GM19328 (cell line): Measurements from ENCODE around the gene BAD.

Experiments used
- ATAC-seq: cut with Tn5 transposase; IDR thresholded peaks from one replicate; pipeline ENCODE4 v1.9.1; 2021; ENCODE audit warnings: mild to moderate bottlenecking, moderate library complexity; ENCODE audit not compliant: unreplicated experiment

The BAD gene

DNA sequence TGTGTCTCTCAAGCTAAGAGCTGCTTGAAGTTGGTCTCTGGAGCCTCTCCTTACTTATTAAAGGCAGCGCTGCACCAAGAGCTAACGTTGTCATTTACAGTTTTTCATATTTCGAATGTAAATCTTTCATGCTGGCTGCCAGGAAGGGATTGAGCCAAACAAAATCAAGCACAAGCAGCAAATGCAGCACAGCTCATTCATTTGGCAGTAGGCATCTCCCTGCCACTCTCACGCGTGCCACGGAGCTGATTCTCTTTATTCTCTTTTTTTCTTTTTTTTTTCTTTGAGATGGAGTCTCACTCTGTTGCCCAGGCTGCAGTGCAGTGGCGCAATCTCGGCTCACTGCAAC is 51.5 kb downstream of the BAD start:
- ATAC-seq = no peak

DNA sequence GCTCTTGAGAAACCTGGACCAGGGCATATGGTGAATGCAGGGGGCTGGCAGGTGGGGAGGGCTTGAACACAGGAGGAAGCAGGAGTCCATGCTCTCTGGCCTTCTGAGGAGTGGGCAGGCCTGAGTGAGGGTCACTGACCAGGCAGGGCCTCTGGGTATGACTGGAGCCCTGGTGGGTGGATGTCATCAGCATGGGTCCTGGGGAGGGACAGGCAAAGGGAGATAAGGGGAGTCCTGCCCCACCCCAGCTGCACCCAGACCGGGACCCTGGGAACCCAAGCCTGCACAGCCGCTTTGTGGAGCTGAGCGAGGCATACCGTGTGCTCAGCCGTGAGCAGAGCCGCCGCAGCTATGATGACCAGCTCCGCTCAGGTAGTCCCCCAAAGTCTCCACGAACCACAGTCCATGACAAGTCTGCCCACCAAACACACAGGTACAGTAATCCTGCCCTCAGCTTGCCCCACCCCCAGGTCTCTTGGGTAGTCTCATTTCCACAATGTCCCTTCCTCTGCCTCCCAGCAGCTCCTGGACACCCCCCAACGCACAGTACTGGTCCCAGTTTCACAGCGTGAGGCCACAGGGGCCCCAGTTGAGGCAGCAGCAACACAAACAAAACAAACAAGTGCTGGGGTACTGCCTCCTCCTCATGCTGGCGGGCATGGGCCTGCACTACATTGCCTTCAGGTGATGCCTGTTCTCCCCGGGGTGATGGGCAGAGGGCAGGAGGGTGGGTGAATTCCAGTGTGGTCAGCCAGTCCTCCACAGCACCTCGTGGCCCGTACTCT is 52.1 kb downstream of the BAD start:
- no peak for ATAC-seq

DNA sequence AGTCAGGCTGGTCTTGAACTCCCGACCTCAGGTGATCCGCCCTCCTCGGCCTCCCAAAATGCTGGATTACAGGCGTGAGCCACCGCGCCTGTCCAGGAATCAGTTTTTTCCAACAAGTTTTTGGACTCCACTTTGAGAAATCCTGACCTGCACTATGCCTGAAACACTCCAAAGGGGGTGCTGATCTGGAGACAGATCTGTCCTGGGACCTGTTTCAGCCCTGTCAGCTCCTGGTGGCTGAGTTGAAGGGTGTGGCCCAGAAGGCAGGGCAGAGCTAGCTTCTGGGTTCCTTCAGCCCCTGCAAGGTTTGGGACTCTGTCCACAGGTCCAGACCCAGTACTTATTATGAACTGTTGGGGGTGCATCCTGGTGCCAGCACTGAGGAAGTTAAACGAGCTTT is 52.9 kb downstream of the BAD start:
- no peak for ATAC-seq

DNA sequence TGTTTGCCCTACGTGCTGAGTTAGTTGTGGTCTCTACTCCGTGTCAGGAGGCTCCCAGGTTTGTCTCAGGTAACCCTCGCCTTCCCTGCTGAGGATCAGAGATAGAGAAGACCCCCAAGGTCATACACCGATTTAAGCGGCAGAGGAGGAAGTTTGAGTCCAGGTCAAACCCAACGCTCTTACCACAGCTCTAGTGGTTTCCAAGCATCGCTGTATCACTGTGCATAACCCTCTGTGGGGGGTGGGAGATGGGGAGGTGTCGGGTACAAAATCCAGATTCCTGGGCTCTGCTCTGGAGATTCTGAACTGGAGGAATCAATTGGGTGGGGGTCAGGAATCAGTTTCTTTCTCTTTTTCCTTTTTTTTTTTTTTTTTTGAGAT is 53.5 kb downstream of the BAD start:
- ATAC-seq = no peak

DNA sequence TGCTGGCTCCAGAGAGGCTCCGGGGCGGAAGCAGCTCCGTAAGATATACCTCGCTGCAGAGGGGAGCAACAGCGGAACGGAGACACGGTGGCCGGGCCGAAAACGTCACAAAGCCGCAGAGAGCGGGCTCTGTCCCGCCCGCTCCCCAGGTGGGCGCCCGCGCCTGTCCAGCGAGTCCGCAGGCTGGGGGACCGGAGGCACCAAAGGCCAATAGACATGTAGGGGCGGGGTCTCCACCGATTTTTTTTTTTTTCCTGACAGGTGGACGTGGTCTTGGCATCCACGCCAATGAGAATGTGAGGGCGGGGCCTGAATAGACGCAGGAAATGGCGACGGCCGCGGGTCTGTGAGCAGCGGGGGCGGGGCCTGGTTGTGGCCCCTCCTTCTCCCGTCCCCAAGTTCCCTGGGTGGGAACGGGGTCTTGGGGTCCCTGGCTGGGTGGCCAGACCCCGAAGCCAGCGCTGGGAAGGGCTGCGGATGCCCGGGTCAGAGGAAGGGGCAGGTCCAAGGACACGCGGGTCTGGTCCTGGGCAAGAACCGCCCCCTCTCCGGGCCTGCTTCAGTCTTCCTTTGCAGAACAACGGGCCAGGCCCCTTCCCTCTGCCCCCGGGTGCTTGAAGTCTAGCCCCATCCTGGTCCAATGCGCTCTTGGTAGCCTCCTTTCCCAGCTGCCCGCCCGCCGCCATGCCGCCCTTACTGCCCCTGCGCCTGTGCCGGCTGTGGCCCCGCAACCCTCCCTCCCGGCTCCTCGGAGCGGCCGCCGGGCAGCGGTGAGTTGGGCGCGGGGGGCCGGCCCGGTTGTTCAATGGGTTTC is 54.1 kb downstream of the BAD start, which contains the start of gene DNAJC4:
Gene DNAJC4 (plus strand): TSS at position 378 of the 814 bp plus-strand sequence. CDS start 307 bp downstream, at position 685.
- no peak for ATAC-seq

DNA sequence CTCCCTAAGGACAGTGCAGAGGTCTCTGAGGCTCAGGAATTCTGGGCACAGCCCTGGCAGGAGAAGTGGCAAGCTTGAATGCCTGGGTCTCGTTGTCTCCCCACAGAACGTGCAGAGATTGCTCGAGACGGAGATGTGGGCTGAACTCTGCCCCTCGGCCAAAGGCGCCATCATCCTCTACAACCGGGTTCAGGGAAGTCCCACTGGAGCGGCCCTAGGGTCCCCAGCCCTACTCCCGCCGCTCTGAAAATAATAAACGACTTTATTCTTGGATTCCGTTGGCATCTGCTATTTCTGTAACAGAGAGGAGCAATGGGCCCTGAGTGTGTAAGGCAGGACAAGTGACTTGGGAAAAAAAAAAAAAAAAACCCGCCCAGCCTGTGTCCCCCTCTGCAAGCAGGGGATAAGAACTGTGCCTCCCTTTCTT is 54.7 kb downstream of the BAD start:
- ATAC-seq = no peak

DNA sequence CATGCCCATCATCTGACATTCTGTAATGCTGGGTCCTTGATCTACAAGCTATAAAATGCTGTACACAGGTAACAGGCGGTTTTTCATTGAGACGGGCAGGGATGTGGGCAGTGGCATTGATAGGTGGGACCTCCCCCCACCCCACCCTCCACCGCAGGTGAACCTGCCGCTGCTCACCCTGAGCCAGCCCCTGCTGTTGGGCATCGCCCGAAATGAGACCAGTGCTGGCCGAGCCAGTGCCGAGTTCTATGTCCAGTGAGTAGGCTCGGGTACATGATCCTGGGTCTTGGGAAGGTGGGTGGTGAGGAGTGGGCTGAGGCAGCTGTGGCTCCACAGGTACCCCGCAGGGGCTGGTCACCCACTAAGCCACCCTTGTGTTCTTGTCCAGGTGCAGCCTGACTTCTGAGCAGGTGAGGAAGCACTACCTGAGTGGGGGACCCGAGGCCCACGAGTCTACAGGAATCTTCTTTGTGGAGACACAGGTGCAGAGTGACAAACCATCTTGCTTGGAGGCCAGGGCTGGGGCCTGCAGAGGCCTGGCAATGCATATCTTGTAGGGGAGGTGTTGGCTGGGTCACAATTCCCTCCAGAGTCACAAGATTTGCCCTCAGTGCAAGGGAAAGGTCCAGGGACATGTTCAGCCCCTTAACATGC is 55.2 kb downstream of the BAD start:
- no peak for ATAC-seq

DNA sequence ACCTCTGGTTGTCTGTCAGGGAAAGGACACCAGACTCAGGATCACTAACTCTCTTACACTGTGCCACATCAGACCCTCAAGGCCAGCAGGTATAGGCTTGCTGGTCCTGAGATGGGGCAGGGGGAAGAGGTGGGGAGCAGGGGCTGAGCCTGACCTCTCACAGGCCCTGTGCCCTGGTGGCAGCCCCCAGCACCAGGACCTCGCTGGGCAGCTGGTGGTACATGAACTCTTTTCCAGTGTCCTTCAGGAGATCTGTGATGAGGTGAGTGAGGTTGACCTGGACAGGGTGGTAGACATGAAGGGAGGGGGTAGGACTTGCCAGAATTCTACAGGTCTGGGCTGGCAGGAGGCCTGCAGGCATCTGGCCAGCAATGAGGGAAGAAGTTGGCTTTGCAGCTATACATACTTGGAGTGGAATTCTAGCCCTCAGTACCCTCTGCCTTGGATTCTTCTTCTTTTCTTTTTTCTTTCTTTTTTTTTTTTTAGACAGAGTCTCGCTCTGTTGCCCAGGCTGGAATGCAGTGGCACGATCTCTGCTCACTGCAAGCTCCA is 57.0 kb downstream of the BAD start:
- ATAC-seq = no peak

DNA sequence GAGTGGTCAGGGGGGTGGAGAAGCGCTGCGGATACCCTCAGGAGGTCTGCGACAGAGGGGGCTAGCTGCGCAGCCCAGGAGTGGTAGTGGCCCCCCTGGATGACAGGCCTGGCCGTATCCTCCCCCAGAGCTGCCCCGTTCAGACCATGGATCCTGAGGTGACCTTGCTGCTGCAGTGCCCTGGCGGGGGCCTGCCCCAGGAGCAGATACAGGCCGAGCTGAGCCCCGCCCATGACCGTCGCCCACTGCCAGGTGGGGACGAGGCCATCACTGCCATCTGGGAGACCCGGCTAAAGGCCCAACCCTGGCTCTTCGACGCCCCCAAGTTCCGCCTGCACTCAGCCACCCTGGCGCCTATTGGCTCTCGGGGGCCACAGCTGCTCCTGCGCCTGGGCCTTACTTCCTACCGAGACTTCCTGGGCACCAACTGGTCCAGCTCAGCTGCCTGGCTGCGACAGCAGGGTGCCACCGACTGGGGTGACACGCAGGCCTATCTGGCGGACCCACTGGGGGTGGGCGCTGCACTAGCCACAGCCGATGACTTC is 57.9 kb downstream of the BAD start:
- no peak for ATAC-seq

DNA sequence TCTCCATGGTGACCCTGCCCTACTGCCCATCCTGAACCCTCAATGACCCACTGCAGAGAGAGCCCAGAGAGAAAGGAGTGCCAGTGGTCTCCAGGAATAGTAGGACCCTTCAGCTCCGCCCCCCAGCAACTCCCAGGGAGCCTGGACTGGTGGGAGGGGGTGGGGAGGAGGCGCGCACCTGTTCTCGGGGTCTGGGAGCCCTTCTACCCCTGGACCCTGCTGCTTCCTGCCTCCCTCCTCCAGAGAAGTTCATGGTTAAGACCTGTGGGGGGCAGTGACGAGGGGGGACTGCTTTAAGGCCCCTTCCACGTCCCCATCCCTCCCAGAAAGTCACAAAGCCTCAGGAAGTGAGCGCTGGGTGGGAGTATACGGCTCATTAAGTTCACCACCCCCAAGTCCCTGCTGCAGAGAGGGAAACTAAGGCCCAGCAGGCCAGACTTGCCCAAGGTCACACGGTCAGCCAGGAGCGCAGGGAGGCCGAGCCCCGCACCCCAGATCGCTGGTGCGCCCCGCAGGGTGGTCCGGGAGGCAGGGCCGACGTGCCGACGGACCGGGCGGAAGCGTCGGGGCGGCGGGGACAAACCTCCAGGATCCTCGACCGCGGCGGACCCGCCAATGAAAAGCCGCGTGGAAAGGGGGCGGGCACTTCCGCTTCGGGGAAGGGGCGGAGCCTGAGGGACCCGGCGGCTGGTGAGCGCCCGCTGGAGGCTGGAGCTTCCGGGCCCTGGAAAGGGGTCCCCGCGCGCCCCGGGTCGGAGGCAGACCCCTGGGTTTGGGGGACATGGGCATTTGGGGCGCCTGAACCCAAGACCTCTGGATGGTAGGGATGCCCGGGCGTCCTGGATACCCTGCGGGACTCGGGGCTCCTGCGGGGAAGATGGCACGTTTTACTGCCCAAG is 58.6 kb downstream of the BAD start, which contains the start of the genes NUDT22 and TRPT1:
Gene NUDT22 (plus strand): TSS at position 667 of the 899 bp plus-strand sequence. CDS start 379 bp downstream, outside the sequence.
Gene TRPT1 (minus strand): TSS at position 579 of the 899 bp plus-strand sequence. CDS start 326 bp downstream, at position 253.
- peak; percentile 39 for ATAC-seq

DNA sequence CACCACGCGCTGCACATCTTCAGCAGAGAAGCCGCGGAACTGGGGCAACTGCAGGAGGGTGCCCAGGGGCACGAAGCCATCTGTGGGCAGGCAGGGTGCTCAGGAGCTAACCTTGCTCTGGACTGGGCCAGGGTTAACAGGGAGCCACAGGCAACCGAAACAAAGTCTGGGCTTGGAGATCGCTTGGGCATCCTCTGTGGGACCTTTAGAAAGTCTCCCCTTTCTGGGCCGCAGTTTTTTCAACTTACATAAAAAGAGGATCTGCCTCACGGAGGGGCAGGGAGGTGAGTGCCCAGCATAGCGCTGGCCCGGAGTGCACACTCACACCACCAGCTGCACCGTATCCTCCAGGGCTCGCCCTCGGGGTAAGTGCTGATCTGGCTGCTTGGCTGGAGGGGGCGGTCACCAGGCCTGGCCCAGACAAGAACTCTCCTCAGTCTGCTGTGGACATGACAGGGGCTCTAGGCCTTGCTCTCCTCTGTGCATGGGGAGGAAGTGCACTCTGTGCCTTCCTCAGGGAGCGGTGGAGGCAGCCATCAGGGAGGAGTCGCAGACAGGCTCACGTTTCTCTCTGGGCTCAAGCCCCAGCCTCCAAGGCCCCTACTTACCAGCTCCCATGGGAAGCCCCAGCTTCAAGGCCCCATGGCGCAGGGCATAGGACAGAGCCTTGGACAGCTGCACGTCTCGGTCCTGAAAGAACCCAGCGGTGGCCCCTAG is 59.4 kb downstream of the BAD start:
- no peak for ATAC-seq

DNA sequence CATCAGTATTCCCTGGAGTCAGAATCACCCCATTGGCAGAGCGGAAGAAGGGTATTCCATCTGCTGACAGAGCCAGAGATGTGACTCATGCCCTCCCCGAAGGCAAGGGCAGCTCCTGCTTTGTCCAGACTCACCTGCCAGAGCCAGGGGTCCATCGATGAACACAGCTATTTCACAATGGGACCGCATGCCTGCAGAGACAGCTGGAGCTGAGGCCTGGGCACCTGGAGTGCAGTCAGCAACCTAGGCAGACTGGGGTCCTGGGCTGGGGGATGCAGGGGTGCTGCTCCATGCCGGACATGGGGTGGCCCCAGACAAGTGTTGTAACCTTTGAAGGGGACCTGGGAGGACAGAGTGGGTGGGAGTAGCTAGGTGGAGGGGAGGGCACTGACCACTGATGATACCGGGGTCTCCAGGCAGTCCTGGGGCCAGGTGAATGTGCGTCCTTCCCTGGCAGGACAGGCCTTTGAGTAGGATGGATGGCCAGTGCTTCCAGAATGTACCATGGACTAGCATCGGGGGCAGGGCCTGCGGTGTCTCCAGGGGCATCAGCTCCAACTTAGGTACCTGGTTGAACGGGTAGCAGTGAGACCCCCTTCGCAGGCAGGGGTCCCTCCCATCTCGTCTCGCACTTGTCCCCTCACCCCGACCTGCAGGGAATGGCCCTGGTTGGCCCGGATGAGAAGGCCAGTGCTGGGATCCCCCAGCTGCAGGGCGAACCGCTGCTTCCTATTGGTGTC is 60.1 kb downstream of the BAD start:
- no peak for ATAC-seq

DNA sequence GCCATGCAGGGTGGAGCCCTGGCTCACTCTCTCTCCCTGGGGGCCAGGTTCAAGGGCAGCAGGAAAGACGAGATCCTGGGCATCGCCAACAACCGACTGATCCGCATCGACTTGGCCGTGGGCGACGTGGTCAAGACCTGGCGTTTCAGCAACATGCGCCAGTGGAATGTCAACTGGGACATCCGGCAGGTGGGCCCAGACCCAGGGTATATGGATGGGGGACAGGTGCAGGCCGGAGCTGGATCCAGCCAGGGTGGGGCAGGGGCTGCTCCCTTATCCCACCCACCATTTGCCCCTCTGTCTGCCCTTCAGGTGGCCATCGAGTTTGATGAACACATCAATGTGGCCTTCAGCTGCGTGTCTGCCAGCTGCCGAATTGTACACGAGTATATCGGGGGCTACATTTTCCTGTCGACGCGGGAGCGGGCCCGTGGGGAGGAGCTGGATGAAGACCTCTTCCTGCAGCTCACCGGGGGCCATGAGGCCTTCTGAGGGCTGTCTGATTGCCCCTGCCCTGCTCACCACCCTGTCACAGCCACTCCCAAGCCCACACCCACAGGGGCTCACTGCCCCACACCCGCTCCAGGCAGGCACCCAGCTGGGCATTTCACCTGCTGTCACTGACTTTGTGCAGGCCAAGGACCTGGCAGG is 61.3 kb downstream of the BAD start:
- ATAC-seq = no peak

DNA sequence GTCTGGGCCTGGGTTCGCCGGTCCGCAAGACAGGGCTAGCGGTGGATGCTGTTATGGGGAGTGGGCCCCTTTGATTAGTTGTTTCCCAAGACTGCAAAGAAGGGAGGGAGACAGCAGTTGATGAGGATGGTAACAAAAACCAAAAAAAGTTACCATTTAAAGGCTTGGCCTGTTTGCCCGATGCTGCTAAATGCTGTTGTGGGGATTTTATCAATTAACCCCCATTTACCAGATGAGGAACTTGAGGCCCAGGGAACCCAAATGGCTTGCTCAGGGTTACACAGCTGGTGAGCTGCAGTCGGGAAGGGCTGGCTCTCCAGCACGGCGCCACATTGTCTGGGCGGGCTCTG is 61.8 kb downstream of the BAD start:
- ATAC-seq = no peak

DNA sequence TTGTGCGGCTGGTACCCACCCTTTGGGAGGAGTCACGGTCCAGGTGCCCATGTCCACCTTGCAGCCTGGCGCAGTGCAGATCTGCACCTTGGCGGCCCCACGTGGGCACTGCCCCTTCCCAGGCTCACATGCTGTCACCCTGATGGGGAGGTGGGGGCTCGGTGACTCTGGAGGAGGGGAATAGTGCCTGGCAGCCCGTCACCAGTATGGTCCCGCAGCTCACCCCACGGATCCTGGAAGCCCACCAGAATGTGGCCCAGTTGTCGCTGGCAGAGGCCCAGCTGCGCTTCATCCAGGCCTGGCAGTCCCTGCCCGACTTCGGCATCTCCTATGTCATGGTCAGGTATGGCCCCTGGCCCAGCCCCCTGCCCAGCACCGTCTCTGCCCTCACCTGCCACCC is 63.7 kb downstream of the BAD start:
- no peak for ATAC-seq

DNA sequence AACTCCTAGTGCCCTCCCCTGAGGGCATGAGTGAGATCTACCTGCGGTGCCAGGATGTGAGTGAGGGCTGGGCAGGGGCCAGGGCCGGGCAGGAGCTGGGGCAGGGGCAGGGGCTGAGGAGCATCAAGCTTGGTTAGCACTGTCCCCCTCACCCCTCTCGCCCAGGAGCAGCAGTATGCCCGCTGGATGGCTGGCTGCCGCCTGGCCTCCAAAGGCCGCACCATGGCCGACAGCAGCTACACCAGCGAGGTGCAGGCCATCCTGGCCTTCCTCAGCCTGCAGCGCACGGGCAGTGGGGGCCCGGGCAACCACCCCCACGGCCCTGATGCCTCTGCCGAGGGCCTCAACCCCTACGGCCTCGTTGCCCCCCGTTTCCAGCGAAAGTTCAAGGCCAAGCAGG is 64.2 kb downstream of the BAD start:
- no peak for ATAC-seq
